GM21447 (cell line): ENCODE data around the gene ERMP1.
A peak's percentile ranks its signal among the peaks of the same experiment; 100 is the strongest.

Source experiments
- ATAC-seq: cut with Tn5 transposase; IDR thresholded peaks from one replicate; pipeline ENCODE4 v1.9.1; 2021; ENCODE audit not compliant: unreplicated experiment

ERMP1 gene

GRCh38 chr9:5853617-5854016, 20.7 kb upstream of the ERMP1 start:
- ATAC-seq, result no peak

- ATAC-seq, result no peak
These were observed 20.1 kb upstream of the ERMP1 start for GRCh38 chr9:5852987-5853386.

- peak; percentile 88 for ATAC-seq
These were observed 18.5 kb upstream of the ERMP1 start for GRCh38 chr9:5851445-5851844.

- no peak for ATAC-seq
These were observed 17.8 kb upstream of the ERMP1 start for GRCh38 chr9:5850724-5851122.

GRCh38 chr9:5848372-5848882, 15.5 kb upstream of the ERMP1 start:
- no peak for ATAC-seq

- ATAC-seq, result no peak
These were observed 13.6 kb upstream of the ERMP1 start for GRCh38 chr9:5846501-5846921.

- no peak for ATAC-seq
These were observed 13.2 kb upstream of the ERMP1 start for GRCh38 chr9:5846096-5846495.

- ATAC-seq, result no peak
These were observed 12.2 kb upstream of the ERMP1 start for GRCh38 chr9:5845157-5845531.

GRCh38 chr9:5843794-5844471, 11.0 kb upstream of the ERMP1 start:
- no peak for ATAC-seq

GRCh38 chr9:5842929-5843793, 10.2 kb upstream of the ERMP1 start:
- no peak for ATAC-seq

GRCh38 chr9:5841771-5842573, 9.1 kb upstream of the ERMP1 start:
- ATAC-seq, result no peak

- no peak for ATAC-seq
These were observed 7.9 kb upstream of the ERMP1 start for GRCh38 chr9:5840788-5841187.

- no peak for ATAC-seq
These were observed 6.6 kb upstream of the ERMP1 start for GRCh38 chr9:5839572-5839902.

GRCh38 chr9:5838884-5839571, 6.1 kb upstream of the ERMP1 start:
- ATAC-seq, result no peak

- no peak for ATAC-seq
These were observed 2.9 kb upstream of the ERMP1 start for GRCh38 chr9:5835808-5836207.

- no peak for ATAC-seq
These were observed 1.3 kb upstream of the ERMP1 start for GRCh38 chr9:5834214-5834613.

- ATAC-seq, result peak; percentile 23
These were observed 813 bp downstream of the ERMP1 start for GRCh38 chr9:5832071-5832537.

GRCh38 chr9:5825895-5826622, 6.9 kb downstream of the ERMP1 start:
- ATAC-seq, result no peak

GRCh38 chr9:5825223-5825622, 7.7 kb downstream of the ERMP1 start:
- no peak for ATAC-seq

- ATAC-seq, result no peak
These were observed 12.5 kb downstream of the ERMP1 start for GRCh38 chr9:5820425-5820824.
